Measurements from ENCODE around the gene MYRF. TPM values are rescaled to one million over a fixed set of nuclear protein-coding genes. Genes with fewer than 3 reads are reported as not detected.
A peak's percentile ranks its signal among the peaks of the same experiment; 100 is the strongest.

Gene MYRF
- total and polyA plus RNA-seq, 4 donors = 11.9 to 41.2 (median 25.2) TPM

DNA sequence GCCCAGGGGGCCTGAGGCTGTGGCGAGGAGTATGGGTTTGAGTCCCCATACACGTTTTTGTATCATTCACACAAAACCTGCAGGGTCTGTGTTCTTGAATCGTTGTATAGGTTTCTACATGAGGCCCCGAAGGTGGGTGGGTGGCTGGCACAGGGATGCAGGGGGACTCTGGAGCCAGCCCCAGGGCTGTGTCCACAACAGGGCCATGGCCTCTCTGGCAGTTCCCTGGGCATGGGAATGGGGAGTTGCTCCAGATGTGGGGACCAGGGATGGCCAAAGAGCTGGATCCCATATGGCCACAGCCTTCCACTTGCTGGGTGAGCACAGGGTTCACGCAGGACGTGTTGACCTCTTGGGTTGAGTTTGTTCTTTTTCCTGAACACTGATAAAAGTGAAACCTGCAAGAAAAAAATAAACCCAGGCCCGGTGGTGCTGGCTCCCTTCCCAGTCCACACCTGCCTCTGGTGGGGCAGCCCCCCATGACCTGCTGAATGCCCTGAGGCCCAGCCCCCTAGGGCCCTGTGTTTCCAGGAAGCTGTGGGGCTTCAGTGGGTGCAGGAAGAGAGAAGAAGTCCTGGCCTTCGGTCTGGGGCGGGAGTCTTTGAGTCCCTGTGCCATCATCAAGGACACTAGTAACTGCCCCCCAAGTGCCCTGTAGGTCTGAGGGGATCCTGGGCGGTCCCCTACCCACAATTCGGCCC is 16.1 kb downstream of the MYRF start:
- peaks cover 0 to 36% (median 10%) of the 10 kb centered on the region in 5 donors for H3K4me1 ChIP-seq (ENCODE audit: control insufficient read depth in 5 of 5, insufficient read depth in 5 of 5, low read length in 5 of 5)
- no peaks in the 10 kb centered on the region for H3K36me3 ChIP-seq (ENCODE audit: control insufficient read depth in 4 of 4, insufficient read depth in 4 of 4, low read length in 4 of 4)
- WGBS, 2 donors = 66 to 74% methylated on average over 11 of the region's 11 CpGs
- no peaks in the 10 kb centered on the region for H3K27me3 ChIP-seq (ENCODE audit: control insufficient read depth in 3 of 3, insufficient read depth in 3 of 3, low read length in 2 of 3)
- H3K27ac ChIP-seq (ENCODE audit: low read depth in 1 of 2, low read length in 1 of 2) = peak overlapping the region in 1 of 2 donors; percentile 52
- H3K9ac ChIP-seq (ENCODE audit: insufficient read depth in 1 of 2, low read length in 2 of 2) = peak overlapping the region in 1 of 2 donors; percentile 16
- DNase-seq (no peak), ATAC-seq (ENCODE audit: insufficient read depth, low FRiP score) (no peak)
- TF ChIP-seq, protein P1, sequence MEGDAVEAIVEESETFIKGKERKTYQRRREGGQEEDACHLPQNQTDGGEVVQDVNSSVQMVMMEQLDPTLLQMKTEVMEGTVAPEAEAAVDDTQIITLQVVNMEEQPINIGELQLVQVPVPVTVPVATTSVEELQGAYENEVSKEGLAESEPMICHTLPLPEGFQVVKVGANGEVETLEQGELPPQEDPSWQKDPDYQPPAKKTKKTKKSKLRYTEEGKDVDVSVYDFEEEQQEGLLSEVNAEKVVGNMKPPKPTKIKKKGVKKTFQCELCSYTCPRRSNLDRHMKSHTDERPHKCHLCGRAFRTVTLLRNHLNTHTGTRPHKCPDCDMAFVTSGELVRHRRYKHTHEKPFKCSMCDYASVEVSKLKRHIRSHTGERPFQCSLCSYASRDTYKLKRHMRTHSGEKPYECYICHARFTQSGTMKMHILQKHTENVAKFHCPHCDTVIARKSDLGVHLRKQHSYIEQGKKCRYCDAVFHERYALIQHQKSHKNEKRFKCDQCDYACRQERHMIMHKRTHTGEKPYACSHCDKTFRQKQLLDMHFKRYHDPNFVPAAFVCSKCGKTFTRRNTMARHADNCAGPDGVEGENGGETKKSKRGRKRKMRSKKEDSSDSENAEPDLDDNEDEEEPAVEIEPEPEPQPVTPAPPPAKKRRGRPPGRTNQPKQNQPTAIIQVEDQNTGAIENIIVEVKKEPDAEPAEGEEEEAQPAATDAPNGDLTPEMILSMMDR (IDR thresholded peaks at IDR 0.05; ENCODE audit: control extremely low read depth, extremely low read depth) = no peak
- H3K4me3 ChIP-seq = no peak overlapping the region
- no peaks in the 10 kb centered on the region for H3K9me3 ChIP-seq (ENCODE audit: control insufficient read depth in 4 of 4, insufficient read depth in 3 of 4, low read length in 3 of 4)

DNA sequence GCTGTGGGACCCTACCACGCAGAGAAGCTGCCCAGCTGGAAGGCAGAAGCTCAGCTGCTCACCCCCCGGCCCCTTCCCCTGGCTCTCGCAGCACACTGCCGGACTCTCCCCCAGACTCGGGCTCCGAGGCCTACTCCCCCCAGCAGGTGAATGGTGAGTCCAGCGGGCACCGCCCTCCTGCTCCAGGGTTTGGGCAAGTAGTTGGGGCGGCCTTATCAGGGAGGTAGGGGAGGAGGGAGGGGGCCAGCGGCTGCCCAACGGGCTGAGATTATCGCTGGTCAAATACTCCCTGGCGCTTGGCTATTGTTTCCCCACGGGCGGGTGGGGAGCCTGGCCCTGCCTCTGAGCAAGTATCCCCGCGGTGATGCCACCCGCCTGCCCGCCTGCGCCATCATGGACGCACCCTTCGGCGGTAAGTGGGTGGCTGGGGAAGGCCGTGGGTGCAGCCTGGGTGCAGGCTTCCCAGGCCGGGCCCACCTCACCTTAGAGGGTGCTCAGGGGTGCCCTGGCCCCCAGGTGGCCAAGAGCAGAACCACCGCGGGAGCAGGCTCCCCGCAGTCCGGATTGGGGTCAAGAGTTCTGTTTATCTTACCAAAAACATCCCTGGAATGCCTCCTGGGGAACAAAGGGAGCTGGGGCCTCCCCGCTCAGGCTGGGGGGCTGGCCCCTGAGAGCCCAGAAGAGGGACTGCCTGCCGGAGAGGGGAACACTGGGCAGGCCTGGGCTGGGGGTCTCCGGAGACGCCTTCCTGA is 16.9 kb downstream of the MYRF start:
- Histone ChIP-seq H3K9ac (ENCODE audit: insufficient read depth in 1 of 2, low read length in 2 of 2) (peak overlapping the region in 1 of 2 donors; percentile 16), H3K36me3 (ENCODE audit: control insufficient read depth in 4 of 4, insufficient read depth in 4 of 4, low read length in 4 of 4) (no peaks in the 10 kb centered on the region), H3K4me3 (no peak overlapping the region), H3K4me1 (ENCODE audit: control insufficient read depth in 5 of 5, insufficient read depth in 5 of 5, low read length in 5 of 5) (peaks cover 0 to 35% (median 10%) of the 10 kb centered on the region in 5 donors), H3K27me3 (ENCODE audit: control insufficient read depth in 3 of 3, insufficient read depth in 3 of 3, low read length in 2 of 3) (no peaks in the 10 kb centered on the region), H3K9me3 (ENCODE audit: control insufficient read depth in 4 of 4, insufficient read depth in 3 of 4, low read length in 3 of 4) (no peaks in the 10 kb centered on the region), H3K27ac (ENCODE audit: low read depth in 1 of 2, low read length in 1 of 2) (peak overlapping the region in 1 of 2 donors; percentile 52)
- ATAC-seq (ENCODE audit: insufficient read depth, low FRiP score) = no peak
- DNase-seq = peak; percentile 70 to 75 (median 71)
- 68 to 78% methylated on average over 33 of the region's 33 CpGs for WGBS, 2 donors
- TF ChIP-seq, protein P1 (IDR thresholded peaks at IDR 0.05; ENCODE audit: control extremely low read depth, extremely low read depth) = no peak

DNA sequence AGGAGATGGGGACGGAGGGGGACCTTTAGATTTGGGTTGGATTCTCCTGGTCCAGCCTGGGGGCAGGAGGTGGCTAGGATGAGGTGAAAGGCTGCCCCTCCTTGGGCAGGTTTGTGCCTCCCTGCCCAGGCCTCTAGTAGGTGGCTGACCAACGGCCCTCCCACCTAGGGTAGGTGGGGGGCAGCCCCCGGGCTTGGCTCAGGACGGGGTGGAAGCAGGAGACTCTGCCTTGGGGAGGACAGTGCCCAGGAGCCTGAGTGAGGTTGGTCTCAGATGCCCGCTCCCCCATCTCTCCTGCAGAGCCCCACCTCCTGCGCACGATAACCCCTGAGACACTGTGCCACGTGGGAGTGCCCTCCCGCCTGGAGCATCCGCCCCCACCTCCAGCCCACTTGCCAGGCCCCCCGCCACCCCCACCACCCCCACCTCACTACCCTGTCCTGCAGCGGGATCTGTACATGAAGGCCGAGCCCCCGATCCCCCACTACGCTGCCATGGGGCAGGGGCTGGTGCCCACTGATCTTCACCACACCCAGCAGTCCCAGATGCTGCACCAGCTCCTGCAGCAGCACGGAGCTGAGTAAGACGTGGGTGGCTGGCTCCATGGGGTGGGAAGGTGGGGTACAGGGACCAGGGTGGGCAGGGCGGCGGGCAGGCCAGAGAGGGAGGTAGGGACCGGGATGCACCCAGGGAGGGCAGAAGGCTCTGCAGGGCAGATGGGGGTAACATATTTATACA is 17.7 kb downstream of the MYRF start:
- H3K9ac ChIP-seq (ENCODE audit: insufficient read depth in 1 of 2, low read length in 2 of 2) = no peak overlapping the region
- ATAC-seq (ENCODE audit: insufficient read depth, low FRiP score) (no peak), DNase-seq (no peak)
- H3K4me1 ChIP-seq (ENCODE audit: control insufficient read depth in 5 of 5, insufficient read depth in 5 of 5, low read length in 5 of 5) = peaks cover 0 to 27% (median 10%) of the 10 kb centered on the region in 5 donors
- no peaks in the 10 kb centered on the region for H3K36me3 ChIP-seq (ENCODE audit: control insufficient read depth in 4 of 4, insufficient read depth in 4 of 4, low read length in 4 of 4)
- H3K27me3 ChIP-seq (ENCODE audit: control insufficient read depth in 3 of 3, insufficient read depth in 3 of 3, low read length in 2 of 3) = no peaks in the 10 kb centered on the region
- no peaks in the 10 kb centered on the region for H3K9me3 ChIP-seq (ENCODE audit: control insufficient read depth in 4 of 4, insufficient read depth in 3 of 4, low read length in 3 of 4)
- TF ChIP-seq, protein P1 (IDR thresholded peaks at IDR 0.05; ENCODE audit: control extremely low read depth, extremely low read depth) = no peak
- H3K4me3 ChIP-seq = no peak overlapping the region
- WGBS, 2 donors = 85 to 90% methylated on average over 20 of the region's 20 CpGs
- H3K27ac ChIP-seq (ENCODE audit: low read depth in 1 of 2, low read length in 1 of 2) = peak overlapping the region in 1 of 2 donors; percentile 26
